ENCODE results near the gene TFB1M.

DNA sequence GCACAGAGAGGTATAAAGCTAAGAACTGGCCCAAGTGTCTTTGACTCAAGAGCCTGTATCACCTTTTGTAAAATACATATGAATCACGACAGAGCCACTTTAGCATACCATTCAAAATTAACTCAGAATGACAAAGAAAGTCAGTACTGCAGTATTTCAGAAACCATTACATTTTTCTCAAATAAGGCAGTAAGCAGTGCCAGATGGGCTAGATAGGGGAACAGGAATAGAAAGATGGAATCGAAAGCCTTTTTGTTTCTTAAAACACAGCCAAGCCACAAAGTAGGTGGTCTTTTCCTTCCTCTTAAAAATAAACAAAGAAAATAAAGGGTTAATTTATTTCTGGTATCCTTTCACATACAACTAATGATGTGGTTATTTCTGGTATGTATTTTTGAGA lies 40.2 kb downstream of the TFB1M start:
- TF ChIP-seq, protein P1, sequence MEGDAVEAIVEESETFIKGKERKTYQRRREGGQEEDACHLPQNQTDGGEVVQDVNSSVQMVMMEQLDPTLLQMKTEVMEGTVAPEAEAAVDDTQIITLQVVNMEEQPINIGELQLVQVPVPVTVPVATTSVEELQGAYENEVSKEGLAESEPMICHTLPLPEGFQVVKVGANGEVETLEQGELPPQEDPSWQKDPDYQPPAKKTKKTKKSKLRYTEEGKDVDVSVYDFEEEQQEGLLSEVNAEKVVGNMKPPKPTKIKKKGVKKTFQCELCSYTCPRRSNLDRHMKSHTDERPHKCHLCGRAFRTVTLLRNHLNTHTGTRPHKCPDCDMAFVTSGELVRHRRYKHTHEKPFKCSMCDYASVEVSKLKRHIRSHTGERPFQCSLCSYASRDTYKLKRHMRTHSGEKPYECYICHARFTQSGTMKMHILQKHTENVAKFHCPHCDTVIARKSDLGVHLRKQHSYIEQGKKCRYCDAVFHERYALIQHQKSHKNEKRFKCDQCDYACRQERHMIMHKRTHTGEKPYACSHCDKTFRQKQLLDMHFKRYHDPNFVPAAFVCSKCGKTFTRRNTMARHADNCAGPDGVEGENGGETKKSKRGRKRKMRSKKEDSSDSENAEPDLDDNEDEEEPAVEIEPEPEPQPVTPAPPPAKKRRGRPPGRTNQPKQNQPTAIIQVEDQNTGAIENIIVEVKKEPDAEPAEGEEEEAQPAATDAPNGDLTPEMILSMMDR (IDR thresholded peaks at IDR 0.05) = no peak
- TF ChIP-seq POLR2A (IDR thresholded peaks at IDR 0.05) = no peak

Measured in vagina (tissue), 2 donors.